HFFc6 (cell line): ENCODE measurements around the gene IFFO2. TPM values are rescaled to one million over a fixed set of nuclear protein-coding genes. Genes with fewer than 3 reads are reported as not detected.

Source experiments
- DNase-seq: peaks from one replicate; pipeline ENCODE4 v3.0.0-alpha.2; 2018
- H3K27ac Mint-ChIP-seq: 2 replicates; pipeline ENCODE4 v1.8.0; 2020; ENCODE audit warnings: mild to moderate bottlenecking, mixed read lengths
- H3K27me3 Mint-ChIP-seq: 2 replicates; pipeline ENCODE4 v1.8.0; 2021; ENCODE audit warnings: mild to moderate bottlenecking, moderate library complexity, mixed read lengths; ENCODE audit not compliant: insufficient read depth
- H3K36me3 Mint-ChIP-seq: 2 replicates; pipeline ENCODE4 v1.8.0; 2021; ENCODE audit warnings: low read depth, mixed read lengths
- H3K4me1 Mint-ChIP-seq: 2 replicates; pipeline ENCODE4 v1.8.0; 2020; ENCODE audit warnings: low read depth, mixed read lengths
- H3K4me3 Mint-ChIP-seq: 2 replicates; pipeline ENCODE4 v1.8.0; 2020; ENCODE audit warnings: mild to moderate bottlenecking, moderate library complexity, mixed read lengths
- H3K9me3 Mint-ChIP-seq: 2 replicates; pipeline ENCODE4 v1.8.0; 2020; ENCODE audit warnings: mild to moderate bottlenecking, mixed read lengths
- total RNA-seq, 6 experiments: library from RNA; stranded (reverse); fragmentation: NEBNext Ultra II Directional; extraction: Animal tissue kit (Norgen Biotek cat#: 25700); gene quantifications; 2 replicates in 1 of 6; 3 replicates in 5 of 6; pipeline ENCODE4 v1.2.3, GENCODE V29; 2021
- TF ChIP-seq, protein P1 (sequence below): fragments of 200-600 bp; sonication (generic); IDR thresholded peaks from 2 replicates; pipeline ENCODE4 v1.5.0; 2021; ENCODE audit warnings: antibody characterized with exemption, mild to moderate bottlenecking

The IFFO2 gene
- total RNA-seq, 6 experiments from 2014 or later, result 19.9 to 28.9 (median 21.0) TPM

DNA sequence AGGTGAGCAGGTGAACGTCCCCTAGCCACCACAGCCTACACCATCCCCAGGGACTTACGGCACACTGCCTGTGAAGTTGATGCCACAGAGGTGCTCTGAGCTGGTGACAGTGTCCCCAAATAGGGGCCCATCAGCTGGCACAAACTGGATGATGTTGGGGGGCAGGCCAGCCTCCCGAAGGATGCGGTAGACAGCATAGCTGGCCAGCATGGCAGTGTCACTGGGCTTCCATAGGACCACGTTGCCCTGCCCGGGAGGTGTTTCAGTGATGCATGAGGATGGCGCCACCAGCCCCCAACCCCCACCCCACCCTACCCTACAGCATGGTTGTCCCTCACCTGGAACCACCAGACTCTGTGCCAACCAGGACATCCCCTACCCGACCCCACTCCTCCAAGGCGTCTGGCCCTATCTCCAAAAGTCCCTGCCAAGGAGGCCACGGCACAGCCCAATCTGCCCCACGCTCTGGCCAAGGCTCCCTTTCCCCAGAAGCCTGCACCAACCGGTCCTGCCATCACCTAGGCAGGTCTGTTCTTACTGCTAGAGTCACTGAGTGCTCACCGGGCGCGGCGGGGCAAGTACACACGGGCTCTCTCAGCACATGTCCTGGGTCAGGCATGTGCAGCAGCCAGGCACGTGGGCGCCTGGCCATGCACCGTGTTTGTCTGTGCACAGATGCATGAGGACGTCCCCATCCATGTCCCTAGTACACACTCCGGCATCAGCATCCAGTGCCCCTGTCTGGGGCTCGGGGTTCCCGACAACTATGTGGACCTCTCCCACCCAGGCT lies 74.6 kb downstream of the IFFO2 start:
- TF ChIP-seq, protein P1, sequence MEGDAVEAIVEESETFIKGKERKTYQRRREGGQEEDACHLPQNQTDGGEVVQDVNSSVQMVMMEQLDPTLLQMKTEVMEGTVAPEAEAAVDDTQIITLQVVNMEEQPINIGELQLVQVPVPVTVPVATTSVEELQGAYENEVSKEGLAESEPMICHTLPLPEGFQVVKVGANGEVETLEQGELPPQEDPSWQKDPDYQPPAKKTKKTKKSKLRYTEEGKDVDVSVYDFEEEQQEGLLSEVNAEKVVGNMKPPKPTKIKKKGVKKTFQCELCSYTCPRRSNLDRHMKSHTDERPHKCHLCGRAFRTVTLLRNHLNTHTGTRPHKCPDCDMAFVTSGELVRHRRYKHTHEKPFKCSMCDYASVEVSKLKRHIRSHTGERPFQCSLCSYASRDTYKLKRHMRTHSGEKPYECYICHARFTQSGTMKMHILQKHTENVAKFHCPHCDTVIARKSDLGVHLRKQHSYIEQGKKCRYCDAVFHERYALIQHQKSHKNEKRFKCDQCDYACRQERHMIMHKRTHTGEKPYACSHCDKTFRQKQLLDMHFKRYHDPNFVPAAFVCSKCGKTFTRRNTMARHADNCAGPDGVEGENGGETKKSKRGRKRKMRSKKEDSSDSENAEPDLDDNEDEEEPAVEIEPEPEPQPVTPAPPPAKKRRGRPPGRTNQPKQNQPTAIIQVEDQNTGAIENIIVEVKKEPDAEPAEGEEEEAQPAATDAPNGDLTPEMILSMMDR, result no peak
- peaks cover 17% of the 10 kb centered on the region for H3K4me1 Mint-ChIP-seq
- H3K9me3 Mint-ChIP-seq, result no peaks in the 10 kb centered on the region
- peaks cover 2% of the 10 kb centered on the region for H3K27me3 Mint-ChIP-seq
- DNase-seq, result no peak
- no peak overlapping the region for H3K27ac Mint-ChIP-seq
- H3K4me3 Mint-ChIP-seq, result no peak overlapping the region
- H3K36me3 Mint-ChIP-seq, result peaks cover 10% of the 10 kb centered on the region; the same call in 1 of the 2 replicates

DNA sequence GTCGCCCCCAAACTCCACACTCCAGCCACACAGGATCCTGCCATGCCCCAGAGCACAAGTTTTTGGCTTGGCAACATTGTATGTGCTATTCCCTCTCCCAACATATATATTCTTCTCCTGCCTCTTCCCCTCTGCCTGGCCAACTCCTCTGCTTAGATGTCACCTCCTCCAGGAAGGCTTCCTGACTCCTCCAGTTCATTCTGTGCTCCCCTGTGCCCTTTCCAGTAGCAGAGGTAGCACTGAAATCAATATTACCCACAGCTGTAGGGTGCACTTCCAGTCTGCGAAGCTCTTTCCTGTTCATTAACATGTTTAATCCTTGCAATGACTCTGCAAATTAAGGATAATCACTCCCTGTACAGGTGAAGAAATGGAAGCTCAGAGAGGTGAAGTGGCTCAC lies 75.3 kb downstream of the IFFO2 start:
- H3K4me3 Mint-ChIP-seq, result no peak overlapping the region
- H3K27me3 Mint-ChIP-seq, result peaks cover 2% of the 10 kb centered on the region
- TF ChIP-seq, protein P1, result no peak
- H3K9me3 Mint-ChIP-seq, result no peaks in the 10 kb centered on the region
- peaks cover 14% of the 10 kb centered on the region for H3K4me1 Mint-ChIP-seq
- no peak for DNase-seq
- H3K36me3 Mint-ChIP-seq, result peaks cover 10% of the 10 kb centered on the region; the same call in 1 of the 2 replicates
- H3K27ac Mint-ChIP-seq, result no peak overlapping the region

DNA sequence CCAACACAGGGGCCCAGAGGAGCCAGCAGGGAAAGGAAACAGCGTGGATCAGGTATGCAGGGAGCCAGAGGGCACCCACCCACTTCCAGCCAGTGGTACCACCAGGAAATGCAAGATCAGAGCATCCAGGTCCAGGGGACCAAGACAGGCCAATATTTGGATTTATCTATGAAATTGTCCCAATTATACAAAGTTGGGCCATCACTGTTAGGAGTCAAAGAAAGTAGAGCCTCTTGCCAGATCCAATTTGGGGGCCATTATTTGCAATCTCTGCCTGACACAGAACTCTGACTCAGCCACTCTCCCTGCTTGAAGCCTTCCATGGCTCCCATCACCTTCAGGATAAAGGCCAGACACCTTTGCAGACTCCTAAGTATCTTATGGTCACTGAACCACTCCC lies 75.9 kb downstream of the IFFO2 start:
- no peak overlapping the region for H3K4me3 Mint-ChIP-seq
- TF ChIP-seq, protein P1, result no peak
- no peaks in the 10 kb centered on the region for H3K9me3 Mint-ChIP-seq
- no peak overlapping the region for H3K27ac Mint-ChIP-seq
- H3K4me1 Mint-ChIP-seq, result peaks cover 8% of the 10 kb centered on the region
- H3K27me3 Mint-ChIP-seq, result peaks cover 2% of the 10 kb centered on the region
- DNase-seq, result no peak
- peaks cover 10% of the 10 kb centered on the region; the same call in 1 of the 2 replicates for H3K36me3 Mint-ChIP-seq

GRCh38 chr1:18879791-18880309 lies 76.6 kb downstream of the IFFO2 start:
- peaks cover 8% of the 10 kb centered on the region for H3K4me1 Mint-ChIP-seq
- TF ChIP-seq, protein P1, result no peak
- H3K27ac Mint-ChIP-seq, result no peak overlapping the region
- H3K27me3 Mint-ChIP-seq, result peaks cover 2% of the 10 kb centered on the region
- H3K36me3 Mint-ChIP-seq, result peaks cover 10% of the 10 kb centered on the region; the same call in 1 of the 2 replicates
- no peak for DNase-seq
- H3K4me3 Mint-ChIP-seq, result no peak overlapping the region
- H3K9me3 Mint-ChIP-seq, result no peaks in the 10 kb centered on the region

- Mint-ChIP-seq H3K27me3 (peaks cover 2% of the 10 kb centered on the region), H3K4me3 (no peak overlapping the region), H3K9me3 (no peaks in the 10 kb centered on the region), H3K4me1 (peaks cover 8% of the 10 kb centered on the region), H3K36me3 (peaks cover 10% of the 10 kb centered on the region; the same call in 1 of the 2 replicates), H3K27ac (no peak overlapping the region)
- DNase-seq, result no peak
- TF ChIP-seq, protein P1, result no peak
Observed at GRCh38 chr1:18879215-18879790, 77.2 kb downstream of the IFFO2 start.
